ENCODE measurements around the gene LRATD1. TPM values are rescaled to one million over a fixed set of nuclear protein-coding genes. Genes with fewer than 3 reads are reported as not detected.
A peak's percentile ranks its signal among the peaks of the same experiment; 100 is the strongest.

The LRATD1 gene
- total RNA-seq, 4 donors from 2014 or later = 1.9 to 12.7 (median 9.7) TPM

GRCh38 chr2:14635391-14635871 lies 2.9 kb downstream of the LRATD1 start:
- Histone ChIP-seq H3K27ac (peak overlapping the region; percentile 86 to 92 (median 91)), H3K27me3 (peaks cover 37% of the 10 kb centered on the region), H3K4me3 (peak overlapping the region; percentile 46 to 69), H3K4me1 (peaks cover 0 to 59% (median 10%) of the 10 kb centered on the region in 3 donors), H3K36me3 (no peaks in the 10 kb centered on the region), H3K9me3 (no peaks in the 10 kb centered on the region)
- peak; percentile 28 for ATAC-seq
- 0% methylated on average over 3 to 7 of the region's 24 CpGs for WGBS, 2 donors (ENCODE audit: low coverage in 1 of 2)
- TF ChIP-seq, protein P1, sequence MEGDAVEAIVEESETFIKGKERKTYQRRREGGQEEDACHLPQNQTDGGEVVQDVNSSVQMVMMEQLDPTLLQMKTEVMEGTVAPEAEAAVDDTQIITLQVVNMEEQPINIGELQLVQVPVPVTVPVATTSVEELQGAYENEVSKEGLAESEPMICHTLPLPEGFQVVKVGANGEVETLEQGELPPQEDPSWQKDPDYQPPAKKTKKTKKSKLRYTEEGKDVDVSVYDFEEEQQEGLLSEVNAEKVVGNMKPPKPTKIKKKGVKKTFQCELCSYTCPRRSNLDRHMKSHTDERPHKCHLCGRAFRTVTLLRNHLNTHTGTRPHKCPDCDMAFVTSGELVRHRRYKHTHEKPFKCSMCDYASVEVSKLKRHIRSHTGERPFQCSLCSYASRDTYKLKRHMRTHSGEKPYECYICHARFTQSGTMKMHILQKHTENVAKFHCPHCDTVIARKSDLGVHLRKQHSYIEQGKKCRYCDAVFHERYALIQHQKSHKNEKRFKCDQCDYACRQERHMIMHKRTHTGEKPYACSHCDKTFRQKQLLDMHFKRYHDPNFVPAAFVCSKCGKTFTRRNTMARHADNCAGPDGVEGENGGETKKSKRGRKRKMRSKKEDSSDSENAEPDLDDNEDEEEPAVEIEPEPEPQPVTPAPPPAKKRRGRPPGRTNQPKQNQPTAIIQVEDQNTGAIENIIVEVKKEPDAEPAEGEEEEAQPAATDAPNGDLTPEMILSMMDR (IDR thresholded peaks at IDR 0.05) = peak in 1 of 4 experiments; percentile 48
- TF ChIP-seq EP300 (IDR thresholded peaks at IDR 0.05) (no peak), POLR2AphosphoS5 (IDR thresholded peaks at IDR 0.05) (peak; percentile 34)

GRCh38 chr2:14638488-14638887 lies 6.0 kb downstream of the LRATD1 start:
- no peaks in the 10 kb centered on the region for H3K36me3 ChIP-seq
- no peak overlapping the region for H3K27ac ChIP-seq
- TF ChIP-seq, protein P1 (IDR thresholded peaks at IDR 0.05) = no peak
- TF ChIP-seq POLR2AphosphoS5 (IDR thresholded peaks at IDR 0.05) (no peak), POLR2A (IDR thresholded peaks at IDR 0.05) (no peak), EP300 (IDR thresholded peaks at IDR 0.05) (no peak)
- H3K9me3 ChIP-seq = no peaks in the 10 kb centered on the region
- 82 to 89% methylated on average over 2 of the region's 2 CpGs for WGBS, 2 donors (ENCODE audit: low coverage in 1 of 2)
- peaks cover 13% of the 10 kb centered on the region for H3K27me3 ChIP-seq
- no peak overlapping the region for H3K4me3 ChIP-seq
- no peak for ATAC-seq
- H3K4me1 ChIP-seq = peaks cover 0 to 41% (median 8%) of the 10 kb centered on the region in 3 donors

DNA sequence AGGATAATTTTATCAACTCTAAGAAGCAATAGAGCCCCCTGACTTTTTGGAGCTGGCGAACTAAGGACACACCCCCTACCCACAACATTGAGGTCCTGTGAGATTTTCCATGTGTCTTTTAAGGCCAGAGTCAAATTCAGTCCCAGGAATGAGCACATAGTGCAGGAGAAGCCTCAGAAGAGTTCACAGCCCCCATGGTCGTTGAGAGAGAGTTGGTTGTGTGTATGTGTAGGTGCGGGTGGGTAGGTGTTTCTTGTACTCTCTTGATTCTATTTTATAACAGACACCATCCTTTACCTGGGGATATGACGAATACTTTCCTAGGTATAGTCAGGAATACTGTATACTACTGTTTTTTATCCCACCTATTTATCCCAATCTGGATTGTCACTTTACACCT lies 8.6 kb downstream of the LRATD1 start:
- TF ChIP-seq POLR2A (IDR thresholded peaks at IDR 0.05) = no peak
- no peak overlapping the region for H3K4me3 ChIP-seq
- no peaks in the 10 kb centered on the region for H3K27me3 ChIP-seq
- peaks cover 0 to 17% (median 0%) of the 10 kb centered on the region in 3 donors for H3K4me1 ChIP-seq
- H3K36me3 ChIP-seq = no peaks in the 10 kb centered on the region
- WGBS, 2 donors (ENCODE audit: low coverage in 1 of 2) = 83 to 90% methylated on average over 3 to 4 of the region's 4 CpGs
- ATAC-seq = no peak
- H3K27ac ChIP-seq = no peak overlapping the region
- no peaks in the 10 kb centered on the region for H3K9me3 ChIP-seq

DNA sequence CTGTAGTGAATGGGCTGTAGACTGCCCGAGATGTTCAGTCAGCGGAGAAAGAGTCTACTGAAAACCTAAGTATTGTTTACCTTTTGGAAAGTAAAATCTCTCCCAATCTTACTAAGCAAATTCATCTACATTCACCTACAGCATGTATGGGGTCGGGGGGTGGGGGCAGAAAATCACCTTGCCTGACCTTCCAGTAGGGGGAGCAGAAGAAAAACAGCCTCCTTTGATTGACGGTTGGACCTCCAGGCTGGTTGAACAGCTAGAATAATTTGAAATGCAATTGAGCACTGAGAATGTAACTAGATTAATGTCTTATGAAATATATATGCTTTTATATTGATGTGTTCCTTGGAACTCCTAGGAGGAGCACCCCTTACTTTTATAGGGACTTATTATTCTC lies 10.0 kb downstream of the LRATD1 start:
- no peak overlapping the region for H3K4me3 ChIP-seq
- TF ChIP-seq POLR2A (IDR thresholded peaks at IDR 0.05) = no peak
- TF ChIP-seq, protein P1 (IDR thresholded peaks at IDR 0.05) = no peak
- TF ChIP-seq EP300 (IDR thresholded peaks at IDR 0.05) = no peak
- no peaks in the 10 kb centered on the region for H3K9me3 ChIP-seq
- no peaks in the 10 kb centered on the region for H3K27me3 ChIP-seq
- H3K4me1 ChIP-seq = peaks cover 0 to 3% (median 0%) of the 10 kb centered on the region in 3 donors
- 80 to 87% methylated on average over 1 to 4 of the region's 4 CpGs for WGBS, 2 donors (ENCODE audit: low coverage in 1 of 2)
- no peak for ATAC-seq
- H3K27ac ChIP-seq = no peak overlapping the region
- H3K36me3 ChIP-seq = no peaks in the 10 kb centered on the region

DNA sequence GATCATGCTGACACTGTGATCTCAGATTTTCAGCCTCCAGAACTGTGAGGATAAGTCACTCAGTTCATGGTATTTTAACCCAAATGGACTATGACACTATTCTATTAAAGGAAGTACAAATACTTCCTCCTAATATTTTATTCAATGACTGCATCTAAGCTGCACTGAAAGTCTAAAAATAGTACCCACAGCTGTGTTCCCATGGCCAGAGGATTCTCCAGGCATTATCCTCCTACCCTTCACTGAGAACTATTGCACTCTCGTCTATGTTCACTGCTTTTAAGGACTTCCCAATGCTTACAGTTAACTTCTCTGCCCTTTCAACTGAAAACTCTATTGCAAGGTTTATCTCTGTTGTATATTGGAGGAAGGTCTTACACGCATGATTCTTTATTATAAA lies 15.2 kb downstream of the LRATD1 start:
- H3K4me3 ChIP-seq = no peak overlapping the region
- no peaks in the 10 kb centered on the region for H3K27me3 ChIP-seq
- TF ChIP-seq POLR2AphosphoS5 (IDR thresholded peaks at IDR 0.05) = no peak
- TF ChIP-seq, protein P1 (IDR thresholded peaks at IDR 0.05) = no peak
- WGBS, 2 donors (ENCODE audit: low coverage in 1 of 2) = 20 to 45% methylated on average over 2 of the region's 2 CpGs
- H3K9me3 ChIP-seq = no peaks in the 10 kb centered on the region
- peaks cover 0 to 23% of the 10 kb centered on the region in 2 donors for H3K36me3 ChIP-seq
- H3K4me1 ChIP-seq = no peaks in the 10 kb centered on the region
- ATAC-seq = no peak
- H3K27ac ChIP-seq = no peak overlapping the region

All from gastroesophageal sphincter (tissue), 4 donors.